ENCODE data around the gene HEBP2.
"Not testable (repeated sequence)": the region's sequence is repeated elsewhere in the genome, so short reads cannot be mapped to it uniquely, and the experiment has no call there.

GRCh38 chr6:138368684-138369083 is 35.3 kb upstream of the HEBP2 start:
- TF ChIP-seq SP1 (IDR thresholded peaks at IDR 0.05); SP1 (CRISPR knock-in tag; IDR thresholded peaks at IDR 0.05); EP300 (IDR thresholded peaks at IDR 0.05; ENCODE audit: low read depth in 2 of 2, low read length in 2 of 2); EP300 (CRISPR knock-in tag; IDR thresholded peaks at IDR 0.05; ENCODE audit: borderline replicate concordance); CHD4 (IDR thresholded peaks at IDR 0.05; ENCODE audit: borderline replicate concordance, low read length); ZNF235 (CRISPR knock-in tag; IDR thresholded peaks at IDR 0.05; ENCODE audit: borderline replicate concordance); SCMH1 (CRISPR knock-in tag; IDR thresholded peaks at IDR 0.05; ENCODE audit: borderline replicate concordance); ZSCAN30 (CRISPR knock-in tag; IDR thresholded peaks at IDR 0.05); ZFY (CRISPR knock-in tag; IDR thresholded peaks at IDR 0.05); MED1 (CRISPR knock-in tag; IDR thresholded peaks at IDR 0.05); E2F1 (CRISPR knock-in tag; IDR thresholded peaks at IDR 0.05); ZNF816 (CRISPR knock-in tag; IDR thresholded peaks at IDR 0.05; ENCODE audit: borderline replicate concordance); ELF4 (CRISPR knock-in tag; IDR thresholded peaks at IDR 0.05; ENCODE audit: borderline replicate concordance); ZNF333 (CRISPR knock-in tag; IDR thresholded peaks at IDR 0.05; ENCODE audit: borderline replicate concordance): not testable (repeated sequence)
- TF ChIP-seq, protein P1, sequence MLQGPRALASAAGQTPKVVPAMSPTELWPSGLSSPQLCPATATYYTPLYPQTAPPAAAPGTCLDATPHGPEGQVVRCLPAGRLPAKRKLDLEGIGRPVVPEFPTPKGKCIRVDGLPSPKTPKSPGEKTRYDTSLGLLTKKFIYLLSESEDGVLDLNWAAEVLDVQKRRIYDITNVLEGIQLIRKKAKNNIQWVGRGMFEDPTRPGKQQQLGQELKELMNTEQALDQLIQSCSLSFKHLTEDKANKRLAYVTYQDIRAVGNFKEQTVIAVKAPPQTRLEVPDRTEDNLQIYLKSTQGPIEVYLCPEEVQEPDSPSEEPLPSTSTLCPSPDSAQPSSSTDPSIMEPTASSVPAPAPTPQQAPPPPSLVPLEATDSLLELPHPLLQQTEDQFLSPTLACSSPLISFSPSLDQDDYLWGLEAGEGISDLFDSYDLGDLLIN (CRISPR knock-in tag; IDR thresholded peaks at IDR 0.05; ENCODE audit: borderline replicate concordance) = not testable (repeated sequence)
- TF ChIP-seq, protein P2, sequence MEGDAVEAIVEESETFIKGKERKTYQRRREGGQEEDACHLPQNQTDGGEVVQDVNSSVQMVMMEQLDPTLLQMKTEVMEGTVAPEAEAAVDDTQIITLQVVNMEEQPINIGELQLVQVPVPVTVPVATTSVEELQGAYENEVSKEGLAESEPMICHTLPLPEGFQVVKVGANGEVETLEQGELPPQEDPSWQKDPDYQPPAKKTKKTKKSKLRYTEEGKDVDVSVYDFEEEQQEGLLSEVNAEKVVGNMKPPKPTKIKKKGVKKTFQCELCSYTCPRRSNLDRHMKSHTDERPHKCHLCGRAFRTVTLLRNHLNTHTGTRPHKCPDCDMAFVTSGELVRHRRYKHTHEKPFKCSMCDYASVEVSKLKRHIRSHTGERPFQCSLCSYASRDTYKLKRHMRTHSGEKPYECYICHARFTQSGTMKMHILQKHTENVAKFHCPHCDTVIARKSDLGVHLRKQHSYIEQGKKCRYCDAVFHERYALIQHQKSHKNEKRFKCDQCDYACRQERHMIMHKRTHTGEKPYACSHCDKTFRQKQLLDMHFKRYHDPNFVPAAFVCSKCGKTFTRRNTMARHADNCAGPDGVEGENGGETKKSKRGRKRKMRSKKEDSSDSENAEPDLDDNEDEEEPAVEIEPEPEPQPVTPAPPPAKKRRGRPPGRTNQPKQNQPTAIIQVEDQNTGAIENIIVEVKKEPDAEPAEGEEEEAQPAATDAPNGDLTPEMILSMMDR (CRISPR knock-in tag; IDR thresholded peaks at IDR 0.05) = not testable (repeated sequence)
